Activated CD8-positive, alpha-beta memory T cell treated with anti-CD3 and anti-CD28 coated beads, Interleukin-2, amount 10 ng/mL, durations not matched to agents 7 days and 5 days (primary cell): ENCODE measurements around the gene SYT2. TPM values are rescaled to one million over a fixed set of nuclear protein-coding genes. Genes with fewer than 3 reads are reported as not detected.
"Not testable (repeated sequence)": the region's sequence is repeated elsewhere in the genome, so short reads cannot be mapped to it uniquely, and the experiment has no call there.

ENCODE experiments used
- ATAC-seq: fragments of 150-1000 bp; cut with Tn5 transposase; one replicate; pipeline ENCODE4 v1.10.0; 2021; ENCODE audit warnings: moderate library complexity
- CTCF ChIA-PET: fragments of 350-600 bp; sonication (Branson Sonifier 250); formaldehyde crosslinking; loops from one replicate; lab custom pipeline; 2021; ENCODE audit warnings: antibody characterized with exemption; lab: Charles Lee
- DNase-seq: peaks from one replicate; pipeline ENCODE4 v3.0.0-alpha.2; 2020
- H3K27ac Mint-ChIP-seq: one replicate; pipeline ENCODE4 v1.8.0; 2021; ENCODE audit warnings: mild to moderate bottlenecking, mixed read lengths
- H3K27me3 Mint-ChIP-seq: one replicate; pipeline ENCODE4 v1.8.0; 2021; ENCODE audit warnings: mixed read lengths
- H3K36me3 Mint-ChIP-seq: one replicate; pipeline ENCODE4 v1.8.0; 2021; ENCODE audit warnings: mild to moderate bottlenecking, mixed read lengths
- H3K4me1 Mint-ChIP-seq: one replicate; pipeline ENCODE4 v1.8.0; 2021; ENCODE audit warnings: mixed read lengths
- H3K4me3 Mint-ChIP-seq: one replicate; pipeline ENCODE4 v1.8.0; 2021; ENCODE audit warnings: mild to moderate bottlenecking, moderate library complexity, mixed read lengths
- H3K9me3 Mint-ChIP-seq: one replicate; pipeline ENCODE4 v1.8.0; 2022; ENCODE audit warnings: low read depth, mixed read lengths
- total RNA-seq, 2 experiments: library from RNA; stranded (reverse); gene quantifications; one replicate each; pipeline ENCODE4 v1.2.3, GENCODE V29; 2021

The SYT2 gene
- total RNA-seq, 2 experiments from 2014 or later: not detected

GRCh38 chr1:202723046-202723445 is 12.8 kb upstream of the SYT2 start:
- H3K27me3 Mint-ChIP-seq, H3K36me3 Mint-ChIP-seq, H3K4me1 Mint-ChIP-seq, DNase-seq, H3K4me3 Mint-ChIP-seq, CTCF ChIA-PET, H3K9me3 Mint-ChIP-seq, ATAC-seq, H3K27ac Mint-ChIP-seq: not testable (repeated sequence)

GRCh38 chr1:202716654-202717053 is 6.4 kb upstream of the SYT2 start:
- no peak for ATAC-seq
- Mint-ChIP-seq H3K9me3 (no peaks in the 10 kb centered on the region), H3K27me3 (peaks cover 48% of the 10 kb centered on the region), H3K4me1 (peaks cover 2% of the 10 kb centered on the region), H3K4me3 (no peak overlapping the region), H3K36me3 (no peaks in the 10 kb centered on the region), H3K27ac (no peak overlapping the region)
- DNase-seq: no peak
- CTCF ChIA-PET: interaction anchor here (0.6 to 1.4 kb wide), 3 partner anchors 16 to 524 kb away, joined by 3 read pairs; partner anchors contain the start of gene LGR6

- DNase-seq, H3K4me3 Mint-ChIP-seq, ATAC-seq, H3K4me1 Mint-ChIP-seq, H3K27ac Mint-ChIP-seq, CTCF ChIA-PET, H3K36me3 Mint-ChIP-seq, H3K9me3 Mint-ChIP-seq: not testable (repeated sequence)
- H3K27me3 Mint-ChIP-seq: peaks cover 68% of the 10 kb centered on the region
Measured at GRCh38 chr1:202714202-202714601, 3.9 kb upstream of the SYT2 start.

- CTCF ChIA-PET: interaction anchor here (1.1 to 1.4 kb wide), 2 partner anchors 13 to 249 kb away, joined by 3 to 4 read pairs; no protein-coding TSS in a partner anchor
Measured at GRCh38 chr1:202713110-202713509, 2.9 kb upstream of the SYT2 start.

GRCh38 chr1:202711949-202712635 is 1.8 kb upstream of the SYT2 start:
- no peaks in the 10 kb centered on the region for H3K36me3 Mint-ChIP-seq
- H3K27me3 Mint-ChIP-seq: peaks cover 75% of the 10 kb centered on the region
- H3K4me3 Mint-ChIP-seq: no peak overlapping the region
- H3K9me3 Mint-ChIP-seq: no peaks in the 10 kb centered on the region
- no peak for DNase-seq
- no peak overlapping the region for H3K27ac Mint-ChIP-seq
- no peak for ATAC-seq
- H3K4me1 Mint-ChIP-seq: no peaks in the 10 kb centered on the region
- CTCF ChIA-PET: interaction anchor here (0.6 to 1.4 kb wide), 4 partner anchors 12 to 474 kb away, joined by 3 to 4 read pairs (median 3); no protein-coding TSS in a partner anchor

More at GRCh38 chr1:202713110-202713509, 2.9 kb upstream of the SYT2 start:
- Mint-ChIP-seq H3K4me3 (no peak overlapping the region), H3K9me3 (no peaks in the 10 kb centered on the region), H3K4me1 (no peaks in the 10 kb centered on the region), H3K27ac (no peak overlapping the region), H3K36me3 (no peaks in the 10 kb centered on the region), H3K27me3 (peaks cover 72% of the 10 kb centered on the region)
- DNase-seq (no peak), ATAC-seq (no peak)

GRCh38 chr1:202709276-202710041 is 795 bp downstream of the SYT2 start:
- Mint-ChIP-seq H3K36me3 (no peaks in the 10 kb centered on the region), H3K27me3 (peaks cover 79% of the 10 kb centered on the region), H3K4me3 (no peak overlapping the region), H3K27ac (no peak overlapping the region), H3K9me3 (no peaks in the 10 kb centered on the region), H3K4me1 (no peaks in the 10 kb centered on the region)
- no peak for DNase-seq
- CTCF ChIA-PET: interaction anchor here (0.9 kb wide), 1 partner anchor 137 kb away, joined by 3 read pairs; no protein-coding TSS in a partner anchor
- ATAC-seq: no peak

- Mint-ChIP-seq H3K4me1 (no peaks in the 10 kb centered on the region), H3K4me3 (no peak overlapping the region), H3K36me3 (no peaks in the 10 kb centered on the region), H3K9me3 (no peaks in the 10 kb centered on the region), H3K27ac (no peak overlapping the region), H3K27me3 (peaks cover 86% of the 10 kb centered on the region)
- no peak for DNase-seq
- CTCF ChIA-PET: interaction anchor here (1.2 kb wide), 1 partner anchor 123 kb away, joined by 3 read pairs; no protein-coding TSS in a partner anchor
- ATAC-seq: no peak
Measured at GRCh38 chr1:202708456-202709275, 1.6 kb downstream of the SYT2 start.

GRCh38 chr1:202706851-202707250 is 3.4 kb downstream of the SYT2 start:
- no peaks in the 10 kb centered on the region for H3K4me1 Mint-ChIP-seq
- CTCF ChIA-PET: interaction anchor here (1.2 kb wide), 1 partner anchor 493 kb away, joined by 3 read pairs; no protein-coding TSS in a partner anchor
- ATAC-seq: no peak
- H3K36me3 Mint-ChIP-seq: no peaks in the 10 kb centered on the region
- no peaks in the 10 kb centered on the region for H3K9me3 Mint-ChIP-seq
- no peak for DNase-seq
- H3K27me3 Mint-ChIP-seq: peaks cover 84% of the 10 kb centered on the region
- H3K27ac Mint-ChIP-seq: no peak overlapping the region
- no peak overlapping the region for H3K4me3 Mint-ChIP-seq

- no peak for ATAC-seq
- CTCF ChIA-PET: interaction anchor here (1.2 kb wide), 1 partner anchor 127 kb away, joined by 3 read pairs; no protein-coding TSS in a partner anchor
- peaks cover 77% of the 10 kb centered on the region for H3K27me3 Mint-ChIP-seq
- H3K9me3 Mint-ChIP-seq: no peaks in the 10 kb centered on the region
- no peaks in the 10 kb centered on the region for H3K36me3 Mint-ChIP-seq
- no peak for DNase-seq
- H3K4me1 Mint-ChIP-seq: no peaks in the 10 kb centered on the region
- no peak overlapping the region for H3K4me3 Mint-ChIP-seq
- no peak overlapping the region for H3K27ac Mint-ChIP-seq
Measured at GRCh38 chr1:202704601-202705000, 5.7 kb downstream of the SYT2 start.

GRCh38 chr1:202703191-202703590 is 7.1 kb downstream of the SYT2 start:
- no peak overlapping the region for H3K4me3 Mint-ChIP-seq
- ATAC-seq (no peak), DNase-seq (no peak)
- no peaks in the 10 kb centered on the region for H3K9me3 Mint-ChIP-seq
- no peak overlapping the region for H3K27ac Mint-ChIP-seq
- CTCF ChIA-PET: no interaction called here
- peaks cover 6% of the 10 kb centered on the region for H3K4me1 Mint-ChIP-seq
- peaks cover 72% of the 10 kb centered on the region for H3K27me3 Mint-ChIP-seq
- H3K36me3 Mint-ChIP-seq: no peaks in the 10 kb centered on the region

GRCh38 chr1:202702088-202702487 is 8.2 kb downstream of the SYT2 start:
- no peak overlapping the region for H3K4me3 Mint-ChIP-seq
- H3K9me3 Mint-ChIP-seq: no peaks in the 10 kb centered on the region
- no peak overlapping the region for H3K27ac Mint-ChIP-seq
- H3K36me3 Mint-ChIP-seq: no peaks in the 10 kb centered on the region
- CTCF ChIA-PET: interaction anchor here (1.4 kb wide), 1 partner anchor 17 kb away, joined by 3 read pairs; no protein-coding TSS in a partner anchor
- peaks cover 8% of the 10 kb centered on the region for H3K4me1 Mint-ChIP-seq
- peaks cover 71% of the 10 kb centered on the region for H3K27me3 Mint-ChIP-seq
- DNase-seq (no peak), ATAC-seq (no peak)

- CTCF ChIA-PET: interaction anchor here (0.9 to 1.4 kb wide), 2 partner anchors 15 to 18 kb away, joined by 3 read pairs; no protein-coding TSS in a partner anchor
Measured at GRCh38 chr1:202701200-202701599, 9.1 kb downstream of the SYT2 start.

More at GRCh38 chr1:202701200-202701599, 9.1 kb downstream of the SYT2 start:
- H3K27me3 Mint-ChIP-seq: peaks cover 70% of the 10 kb centered on the region
- no peak overlapping the region for H3K27ac Mint-ChIP-seq
- H3K4me3 Mint-ChIP-seq: no peak overlapping the region
- H3K9me3 Mint-ChIP-seq: no peaks in the 10 kb centered on the region
- H3K36me3 Mint-ChIP-seq: no peaks in the 10 kb centered on the region
- H3K4me1 Mint-ChIP-seq: peaks cover 8% of the 10 kb centered on the region
- no peak for ATAC-seq
- no peak for DNase-seq
